HS-5 (cell line): ENCODE measurements around the gene CACNA1D.
A peak's percentile ranks its signal among the peaks of the same experiment; 100 is the strongest.

ENCODE experiments used
- DNase-seq: peaks from one replicate; pipeline ENCODE4 v3.0.0-alpha.2; 2012; ENCODE audit warnings: low read depth

CACNA1D gene

DNA sequence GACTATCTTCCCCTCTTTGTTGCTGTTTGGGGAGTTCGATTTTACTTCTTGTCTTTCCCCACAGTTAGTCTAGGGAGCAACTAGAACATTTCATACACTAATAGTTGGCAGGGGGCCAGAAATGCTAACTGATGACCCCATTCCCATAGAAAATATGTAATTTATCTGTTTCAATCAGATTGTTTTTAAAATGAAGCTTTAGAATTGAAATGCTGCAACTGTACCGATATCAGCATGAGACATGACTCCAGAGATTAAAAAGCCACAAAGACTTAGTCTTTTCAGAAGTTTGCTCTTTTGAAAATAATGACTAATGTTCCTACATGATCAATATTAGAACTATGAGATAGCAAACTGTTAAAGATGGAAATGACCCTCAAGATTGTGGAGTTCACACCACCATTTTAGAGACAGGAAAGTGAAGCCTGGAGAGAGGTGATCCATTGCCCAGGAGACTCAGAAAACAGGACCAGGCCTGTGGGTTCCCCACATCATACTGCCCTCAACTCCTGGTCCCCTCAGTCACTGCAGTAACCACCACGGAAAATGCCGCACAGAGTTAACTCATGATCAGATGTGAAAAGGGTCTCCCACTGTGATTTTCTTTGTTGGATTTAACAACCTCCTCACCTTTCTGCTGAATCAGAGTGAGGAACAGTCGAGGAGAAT lies 221.5 kb downstream of the CACNA1D start:
- no peak for DNase-seq

DNA sequence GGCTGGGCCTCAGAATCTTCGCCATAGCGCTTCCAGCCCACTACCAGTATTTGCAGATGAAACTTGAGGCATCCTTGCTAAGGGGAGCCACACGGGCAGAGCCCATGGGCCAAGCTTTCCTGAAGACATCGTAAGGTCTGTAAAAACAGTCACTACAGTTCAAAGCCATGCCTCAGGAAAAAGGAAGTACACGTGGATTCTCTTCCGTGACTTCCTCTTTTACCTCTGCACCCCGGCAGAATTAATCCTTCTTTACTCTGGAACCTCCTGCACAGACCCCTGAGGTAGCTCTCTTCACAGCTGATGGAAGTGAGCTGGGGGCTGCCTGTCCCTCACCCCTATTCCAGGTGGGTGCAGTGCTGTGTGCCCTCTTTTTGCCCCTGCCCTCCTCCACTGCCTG lies 222.6 kb downstream of the CACNA1D start:
- DNase-seq, result no peak

DNA sequence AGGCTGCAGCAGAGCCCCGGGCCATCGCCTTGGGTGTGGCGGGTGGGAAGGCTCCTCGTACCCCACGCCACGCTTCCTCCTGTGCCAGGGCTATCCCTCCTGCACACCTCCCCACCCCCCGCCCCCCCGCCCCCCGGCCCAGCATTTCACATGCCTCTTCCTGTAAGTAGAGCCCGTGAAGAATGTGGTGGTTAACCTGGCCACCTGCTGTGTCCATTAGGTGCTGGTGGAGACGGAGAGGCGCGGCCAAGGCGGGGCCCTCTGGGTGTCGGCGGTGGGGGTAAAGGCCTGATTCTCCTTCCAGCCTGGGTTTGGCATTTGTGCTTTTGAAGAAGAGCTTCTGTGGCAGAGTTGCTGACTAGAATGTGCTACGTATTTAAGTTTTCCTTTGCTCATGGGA lies 224.1 kb downstream of the CACNA1D start:
- no peak for DNase-seq

DNA sequence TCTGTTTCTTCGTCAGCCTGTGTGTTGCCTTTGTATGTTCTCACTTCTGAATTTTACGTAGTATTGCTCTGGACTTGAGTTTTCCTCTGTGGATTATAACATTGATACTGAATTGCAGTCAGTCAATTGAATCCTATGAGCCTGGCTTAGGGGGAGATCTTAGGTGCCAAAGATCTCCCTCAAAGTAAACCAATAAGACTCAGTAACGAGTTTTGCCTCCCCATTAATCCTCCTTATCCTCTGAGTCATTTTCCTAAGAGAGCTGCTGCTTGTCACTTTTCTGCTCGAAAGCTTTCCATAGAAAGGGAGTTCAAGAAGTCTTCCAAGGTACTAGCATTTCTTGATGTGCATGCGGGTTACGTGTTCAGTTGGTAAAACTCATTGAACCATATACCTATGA lies 225.4 kb downstream of the CACNA1D start:
- DNase-seq, result no peak

DNA sequence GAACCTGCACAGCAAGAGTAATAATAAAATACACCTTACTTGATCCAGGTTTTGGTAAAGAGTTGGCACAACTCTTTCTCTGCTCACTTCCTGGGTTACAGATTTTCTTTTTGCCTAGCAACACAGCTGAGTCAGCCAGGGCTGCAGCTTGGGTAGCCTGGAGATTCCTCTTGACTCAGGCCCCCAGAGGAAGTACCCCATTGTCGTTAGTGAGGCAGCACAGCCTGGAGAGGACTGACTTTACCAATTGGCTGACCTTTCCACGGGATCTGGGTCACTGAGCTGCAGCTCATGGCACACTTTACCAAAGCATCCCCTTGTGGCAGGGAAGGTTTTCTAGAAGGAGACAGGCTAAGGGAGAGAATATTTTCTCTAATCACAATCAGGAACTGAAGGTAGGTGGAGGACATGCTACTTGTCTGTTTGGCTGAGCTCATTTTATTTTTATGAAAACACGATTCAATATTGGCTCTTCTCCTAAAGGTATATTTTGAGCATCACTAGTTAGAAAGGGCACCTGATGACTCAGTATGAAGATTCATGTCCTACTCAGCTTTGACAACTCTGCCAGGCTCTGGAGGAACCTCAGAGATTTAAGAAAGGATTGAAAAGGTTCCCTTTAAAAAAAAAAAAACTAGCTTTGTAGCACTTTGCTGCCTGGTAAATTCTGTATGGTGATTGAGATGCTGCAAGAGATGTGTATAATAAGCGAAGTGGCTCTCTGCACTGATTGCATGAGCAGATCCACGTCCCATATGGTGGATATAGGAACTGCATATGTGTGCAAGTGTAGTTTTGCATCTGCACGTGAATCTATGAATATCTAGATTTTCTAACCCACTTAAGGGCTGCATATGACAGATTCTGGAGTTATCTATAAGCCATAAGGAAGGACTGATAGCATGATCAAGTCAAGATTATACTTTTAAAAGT lies 227.0 kb downstream of the CACNA1D start:
- DNase-seq, result peak; percentile 49

DNA sequence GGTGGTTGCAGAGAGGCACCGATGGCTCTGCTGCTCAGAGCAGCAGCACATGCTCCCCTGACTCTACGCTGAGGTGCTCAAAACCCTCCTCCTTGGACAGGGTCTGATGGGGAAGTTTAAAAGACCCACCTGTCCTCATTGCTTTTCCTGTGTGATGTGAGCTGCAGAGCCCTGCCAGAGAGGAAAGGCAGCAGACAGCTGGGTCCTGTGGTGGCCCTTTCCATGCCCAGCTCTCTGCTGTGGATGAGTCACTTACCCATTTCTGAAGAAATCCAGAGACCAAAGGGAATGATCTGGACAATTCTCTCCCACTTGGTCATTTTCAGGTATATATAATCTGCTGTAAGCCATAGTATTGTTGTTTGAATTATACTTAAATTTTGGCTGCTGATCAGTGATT lies 230.2 kb downstream of the CACNA1D start:
- no peak for DNase-seq

DNA sequence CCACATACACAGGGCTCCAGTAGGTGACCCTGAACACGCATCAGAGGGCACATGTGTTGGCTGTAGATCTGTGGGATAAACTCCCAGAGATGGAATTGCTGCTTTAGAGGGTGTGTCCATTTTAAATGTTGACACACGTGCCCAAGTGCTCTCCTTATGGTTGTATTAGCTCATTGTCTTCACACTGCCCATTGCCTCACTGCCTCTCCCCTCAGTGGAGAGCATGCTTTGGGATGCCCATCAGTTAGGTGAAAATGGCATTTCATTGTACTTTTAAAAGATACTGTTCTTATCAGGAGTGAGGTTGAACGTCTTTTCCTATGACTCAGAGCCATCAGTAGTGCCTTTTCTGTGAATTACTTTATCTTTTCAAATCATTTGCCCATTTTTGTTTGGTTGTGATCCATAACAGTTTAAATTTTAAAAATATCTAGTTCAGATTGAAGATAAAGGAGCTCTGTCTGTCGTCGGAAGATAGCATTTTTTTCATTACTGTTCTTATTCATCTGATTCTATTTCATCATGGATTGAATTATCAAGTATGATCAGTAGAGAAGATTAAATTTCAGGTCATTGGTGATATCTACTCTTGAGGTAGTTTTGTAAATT lies 231.1 kb downstream of the CACNA1D start:
- DNase-seq, result no peak

DNA sequence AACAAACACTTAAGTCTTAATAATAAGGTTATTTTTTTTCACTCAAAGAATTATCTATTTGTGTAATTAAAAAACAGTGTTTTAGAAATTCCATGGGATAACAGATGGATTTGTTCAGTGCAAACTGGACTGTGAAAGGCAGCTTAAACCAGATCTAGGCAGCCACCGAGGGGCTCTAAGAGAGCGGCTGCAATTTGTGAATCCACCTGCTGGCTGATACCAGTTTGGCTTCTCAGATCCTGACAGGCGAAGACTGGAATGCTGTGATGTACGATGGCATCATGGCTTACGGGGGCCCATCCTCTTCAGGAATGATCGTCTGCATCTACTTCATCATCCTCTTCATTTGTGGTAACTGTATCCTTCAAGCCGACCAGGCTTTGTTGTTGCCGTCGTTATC lies 232.2 kb downstream of the CACNA1D start:
- DNase-seq, result no peak

DNA sequence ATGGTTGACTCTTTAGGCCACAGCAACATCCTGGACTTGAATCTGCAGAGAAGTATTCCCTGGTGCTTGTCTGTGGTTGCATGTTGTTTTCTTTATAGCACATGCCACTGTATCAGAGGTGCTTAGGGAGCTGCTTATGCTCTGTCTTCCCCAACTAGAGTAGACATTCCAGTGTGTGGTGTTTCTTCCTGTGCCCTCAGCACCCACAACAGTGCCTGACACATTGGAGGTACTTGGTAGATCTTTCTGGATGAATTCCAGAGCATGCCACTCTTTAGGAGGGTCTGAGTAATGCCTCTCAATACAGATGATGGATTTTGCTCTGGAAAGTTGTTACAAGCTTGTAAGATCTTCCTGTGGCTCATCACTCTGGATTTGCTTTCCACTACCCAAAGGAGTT lies 234.2 kb downstream of the CACNA1D start:
- no peak for DNase-seq

DNA sequence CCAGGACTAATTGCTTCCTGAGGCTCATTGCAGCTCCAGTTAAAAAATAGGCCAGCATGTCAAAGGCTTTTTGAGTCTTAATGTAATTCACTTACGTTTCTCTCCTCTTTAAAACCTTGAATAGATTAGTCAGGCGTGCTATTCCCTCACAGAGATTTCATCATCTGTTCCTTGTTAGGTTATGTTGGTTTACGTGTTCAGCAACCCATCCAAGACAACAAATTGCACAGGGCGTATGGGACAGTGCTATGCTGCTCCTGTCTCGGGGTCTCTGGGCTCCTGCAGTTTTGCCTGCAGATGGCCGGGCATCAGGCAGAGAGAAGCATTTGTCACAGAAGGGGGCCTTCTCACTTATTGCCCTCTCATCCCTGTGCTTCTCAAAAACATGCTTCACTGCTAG lies 234.7 kb downstream of the CACNA1D start:
- DNase-seq, result no peak

DNA sequence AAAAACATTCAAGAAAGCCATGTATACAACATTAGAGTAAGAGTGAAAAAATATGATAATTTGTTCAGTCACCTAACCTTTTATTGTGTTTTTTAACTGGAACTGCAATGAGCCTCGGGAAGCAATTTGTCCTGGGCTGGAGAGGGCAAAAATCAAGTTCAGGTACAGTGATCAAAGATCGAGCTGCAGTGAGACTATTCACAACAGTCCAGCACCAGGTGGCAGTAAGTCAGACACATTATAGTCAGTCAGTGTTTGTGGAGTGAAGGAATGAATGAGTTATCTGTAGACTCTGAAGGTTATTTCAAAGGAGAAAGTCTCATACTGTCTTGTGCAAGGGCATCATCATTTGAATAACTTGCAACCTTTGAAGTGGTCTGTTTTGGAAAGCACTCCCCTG lies 235.2 kb downstream of the CACNA1D start:
- DNase-seq, result no peak

DNA sequence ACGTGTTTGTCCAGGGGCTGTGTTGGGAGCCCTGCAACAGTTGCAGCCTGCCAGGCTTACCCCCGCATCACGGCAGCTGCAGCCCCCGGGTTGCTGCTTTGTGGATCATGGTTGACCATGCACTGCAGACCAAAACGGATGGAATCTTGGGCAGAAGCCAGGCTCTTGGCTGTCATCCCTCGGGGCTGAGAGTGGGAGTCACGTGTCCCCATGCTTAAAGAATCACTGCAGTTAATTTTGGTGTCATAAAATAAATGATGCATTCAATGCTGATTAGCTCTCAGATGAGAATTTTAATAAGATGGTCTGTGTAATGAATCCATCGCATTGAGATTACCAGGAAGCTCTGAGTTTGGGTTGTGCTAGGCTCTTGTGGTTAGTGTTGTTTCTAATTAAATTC lies 236.2 kb downstream of the CACNA1D start:
- DNase-seq, result no peak

DNA sequence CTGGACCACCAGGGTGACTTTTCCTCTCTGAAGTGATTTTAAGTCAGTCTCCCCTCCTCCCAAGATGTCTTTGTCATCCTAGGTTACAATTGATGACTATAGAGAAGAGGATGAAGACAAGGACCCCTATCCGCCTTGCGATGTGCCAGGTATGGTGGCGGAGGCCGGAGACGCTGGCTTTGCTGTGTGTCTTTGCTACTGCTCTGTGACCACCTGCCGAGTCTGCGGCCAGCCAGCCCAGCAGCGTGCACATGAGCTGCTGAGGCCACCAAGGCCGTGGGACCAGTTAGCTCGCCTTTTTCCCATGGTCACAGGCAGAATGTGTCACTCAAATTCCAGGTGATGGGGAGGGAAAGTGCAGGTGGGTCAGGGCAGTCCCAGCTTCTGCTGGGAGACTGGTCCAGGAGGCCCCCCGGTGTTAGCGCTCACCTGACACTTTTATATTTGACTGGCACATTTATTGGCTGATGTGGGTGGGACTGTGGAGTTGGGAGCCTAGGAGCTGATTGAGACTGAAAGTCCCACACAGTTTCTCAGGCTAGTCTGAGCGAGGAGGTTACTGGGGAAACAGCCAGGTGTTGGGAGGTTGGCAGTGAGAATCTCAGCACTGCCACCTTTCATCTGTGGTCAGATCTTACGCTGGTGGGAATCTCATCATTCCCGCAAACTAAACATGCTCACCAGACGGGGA lies 237.7 kb downstream of the CACNA1D start:
- no peak for DNase-seq

DNA sequence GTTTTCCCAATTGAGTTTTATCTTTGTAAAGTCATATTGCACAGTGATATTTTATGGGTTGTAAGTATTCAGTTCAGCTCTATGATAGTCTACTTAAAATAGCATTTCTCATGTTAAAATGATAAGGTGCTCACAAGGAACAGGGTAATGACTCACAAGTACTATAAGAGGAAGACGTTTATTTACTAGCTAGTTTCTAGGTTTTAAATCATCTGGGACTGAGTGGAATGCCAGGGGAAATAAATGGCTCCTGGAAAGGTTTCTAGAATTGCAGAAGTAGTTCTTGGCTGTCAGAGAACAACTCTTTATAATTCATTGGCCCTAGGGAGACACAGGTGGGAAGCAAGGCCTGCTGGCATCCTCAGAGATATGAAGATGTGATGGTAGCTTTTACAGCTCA lies 239.0 kb downstream of the CACNA1D start:
- no peak for DNase-seq

DNA sequence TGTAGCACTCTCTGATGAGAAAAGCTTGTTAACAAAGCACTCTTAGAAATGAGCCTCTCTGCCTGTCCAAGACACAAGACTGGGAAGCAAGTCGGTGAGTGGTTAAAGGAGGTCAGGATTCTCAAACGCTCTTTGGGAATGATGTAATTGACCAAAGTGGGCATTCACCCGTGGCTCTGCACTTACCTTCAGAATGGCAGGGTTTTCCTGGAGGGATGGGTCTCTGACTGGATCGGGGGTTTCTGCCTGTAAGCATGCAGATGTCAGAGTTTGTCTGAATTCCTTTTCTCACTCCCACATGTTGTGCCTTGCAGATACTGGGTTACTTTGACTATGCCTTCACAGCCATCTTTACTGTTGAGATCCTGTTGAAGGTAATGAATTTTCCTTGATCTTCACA lies 245.6 kb downstream of the CACNA1D start:
- no peak for DNase-seq

DNA sequence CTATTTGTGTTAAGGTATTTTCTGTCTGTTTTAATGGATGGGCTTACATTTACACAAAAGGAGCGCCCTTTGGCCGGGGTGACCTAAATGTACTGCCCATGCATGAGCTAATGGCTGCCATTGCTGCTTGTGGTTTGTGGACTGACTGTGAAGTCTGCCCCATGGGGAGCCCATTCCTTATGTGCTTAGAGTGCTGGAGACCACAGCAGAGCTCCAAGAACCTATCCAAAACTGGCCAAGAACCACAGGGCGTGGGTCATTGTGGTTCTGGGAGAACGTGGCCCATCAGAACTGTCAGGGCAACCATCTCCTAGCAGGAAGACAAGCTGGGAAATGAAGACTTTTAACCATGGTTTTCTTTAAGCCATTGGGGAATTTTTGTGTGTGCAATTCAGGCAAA lies 246.5 kb downstream of the CACNA1D start:
- DNase-seq, result no peak

DNA sequence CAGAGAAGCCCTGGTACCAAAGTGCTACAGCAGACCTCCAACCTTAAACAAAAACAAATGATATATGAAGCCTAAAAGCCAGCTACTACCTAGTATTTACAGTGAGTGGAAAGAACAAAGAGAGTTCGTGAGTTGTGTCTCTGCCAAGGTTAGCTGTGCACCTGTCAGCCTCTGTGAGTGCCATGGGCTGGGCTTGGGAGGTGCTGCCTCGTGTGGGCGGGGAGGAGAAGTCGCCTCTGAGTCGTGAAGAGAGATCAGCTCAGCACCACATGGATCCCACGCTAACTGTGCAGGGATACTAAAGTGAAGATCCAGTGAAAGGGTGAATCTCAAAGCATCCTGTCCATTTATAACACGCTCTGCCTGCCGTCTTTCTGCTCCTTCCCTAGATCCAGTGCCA lies 249.9 kb downstream of the CACNA1D start:
- DNase-seq, result no peak

DNA sequence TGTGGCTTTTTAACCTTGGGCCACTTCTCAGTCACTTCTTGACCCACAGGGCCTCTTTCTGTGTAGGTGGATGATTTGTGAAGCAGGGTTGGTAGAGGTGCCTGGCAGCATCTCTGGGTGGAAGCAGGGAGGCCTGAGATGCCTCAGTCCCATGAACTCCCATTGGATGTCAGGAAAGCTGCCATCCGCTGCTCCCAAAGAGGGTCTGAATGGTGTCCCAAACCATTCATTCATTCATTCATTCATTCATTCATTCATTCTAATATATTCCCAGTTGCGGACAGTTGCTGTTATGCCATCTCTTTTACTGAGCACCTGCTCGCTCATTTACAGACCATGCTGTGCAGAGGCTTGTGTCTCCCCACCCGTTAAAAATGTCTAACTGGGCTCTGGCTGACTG lies 253.1 kb downstream of the CACNA1D start:
- no peak for DNase-seq

DNA sequence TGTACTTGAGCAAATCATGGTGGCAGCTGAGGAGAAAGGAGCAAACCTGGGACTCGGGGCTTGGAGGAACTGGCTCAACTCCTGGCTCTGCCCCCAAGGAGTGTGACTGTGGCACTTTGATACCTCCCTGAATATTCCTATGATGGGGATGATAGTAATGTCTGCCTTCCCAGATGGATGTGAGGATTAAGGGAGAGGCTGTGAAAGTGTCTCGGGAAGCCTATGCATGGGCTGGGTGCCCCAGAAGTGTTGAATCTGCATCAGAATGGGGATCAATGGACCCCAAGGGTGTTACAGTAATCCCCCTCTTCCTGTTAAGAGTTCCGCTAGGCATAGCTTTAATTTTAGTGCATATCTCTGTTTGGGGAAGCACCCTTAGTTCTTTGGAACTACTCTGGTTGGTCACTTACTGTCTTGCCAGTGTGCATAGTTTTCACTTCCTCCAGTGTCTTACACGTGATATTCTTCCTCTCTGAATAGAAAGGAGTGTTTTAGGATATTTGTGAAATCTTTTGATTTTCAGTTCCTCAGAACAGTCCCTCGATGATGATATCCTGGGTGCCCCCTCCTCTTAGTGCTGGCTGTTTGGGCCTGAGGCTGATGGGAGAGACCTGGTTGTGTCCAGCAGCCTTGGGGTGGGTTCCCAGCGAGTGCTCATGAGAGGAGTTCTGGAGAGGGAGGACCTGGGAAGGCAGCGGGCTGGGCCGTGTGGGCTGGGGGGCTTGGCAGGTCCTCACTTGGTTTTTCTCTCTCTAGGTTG lies 254.3 kb downstream of the CACNA1D start:
- no peak for DNase-seq

DNA sequence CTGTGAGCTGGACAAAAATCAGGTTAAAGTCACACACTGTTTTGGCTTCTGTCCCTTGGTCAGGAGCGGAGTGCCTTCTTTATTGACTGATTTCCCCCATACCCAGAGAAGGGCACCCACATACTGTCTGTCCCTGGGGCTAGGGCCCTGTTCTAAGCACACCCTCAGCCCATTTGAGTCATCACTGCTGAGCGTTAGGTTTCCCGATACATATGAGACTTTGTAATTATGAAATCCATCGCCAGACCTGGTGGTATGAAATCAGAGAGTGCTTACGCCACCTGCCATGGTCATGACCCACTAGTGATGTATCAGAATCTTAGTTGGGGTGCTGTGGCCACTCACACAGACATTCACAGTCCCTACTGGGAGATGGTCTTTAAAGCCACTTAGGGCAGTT lies 255.0 kb downstream of the CACNA1D start:
- no peak for DNase-seq

DNA sequence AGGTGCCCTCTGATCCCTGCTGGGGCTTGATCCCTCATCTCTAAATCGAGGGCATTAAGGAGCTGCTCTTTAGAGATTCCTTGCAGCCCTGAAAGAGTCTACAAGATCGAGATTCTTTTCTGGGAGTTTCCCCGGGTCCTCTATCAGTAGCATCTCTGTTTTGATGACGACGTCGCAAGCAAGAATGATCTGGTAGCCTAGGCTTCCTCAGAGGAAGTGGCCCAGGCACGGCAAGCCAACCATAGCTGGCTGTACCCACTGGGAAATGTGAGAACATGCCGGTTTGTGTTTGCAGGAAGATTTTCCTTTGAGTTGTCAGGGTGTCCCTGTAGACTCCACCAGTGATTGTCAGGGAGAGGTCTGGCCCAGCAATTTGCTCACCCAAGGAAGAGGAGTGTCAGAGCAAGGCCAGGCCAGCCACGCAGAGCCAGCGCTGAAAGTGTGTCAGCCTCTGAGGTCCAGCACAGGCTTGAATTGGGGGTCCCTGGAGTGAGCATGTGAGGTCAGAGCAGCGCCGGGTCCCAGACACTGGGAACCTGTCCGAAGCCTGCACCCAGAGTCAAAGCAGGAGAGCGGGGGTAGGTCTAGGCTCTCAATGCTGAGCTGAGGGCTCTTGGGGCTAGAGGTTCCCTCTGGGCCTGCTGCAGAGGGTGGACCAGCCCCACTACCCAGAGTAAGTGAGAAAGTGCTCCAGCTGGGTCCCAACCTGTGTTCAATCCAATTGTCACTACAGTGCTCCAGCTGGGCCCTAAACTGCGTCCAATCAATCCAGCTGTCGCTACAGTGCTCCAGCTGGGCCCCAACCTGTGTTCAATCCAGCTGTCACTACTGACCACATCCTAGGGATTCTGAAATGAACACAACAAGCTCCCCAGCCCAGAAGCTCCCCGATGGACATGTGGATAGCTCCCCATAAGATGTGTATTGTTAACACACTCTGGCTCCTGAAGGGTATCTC lies 256.1 kb downstream of the CACNA1D start:
- DNase-seq, result no peak
